Stimulated activated CD8-positive, alpha-beta memory T cell treated with anti-CD3 and anti-CD28 coated beads, Interleukin-15, amount 100 ng/mL, for 24 hours (primary cell): Measurements from ENCODE around the gene NSG2.

Experiments used
- DNase-seq: peaks from one replicate; pipeline ENCODE4 v3.0.0-alpha.2; 2020; ENCODE audit warnings: low read depth

The NSG2 gene

GRCh38 chr5:174151599-174152181 is 106.2 kb downstream of the NSG2 start:
- no peak for DNase-seq

- DNase-seq: no peak
Observed at GRCh38 chr5:174154559-174154958, 109.1 kb downstream of the NSG2 start.

- no peak for DNase-seq
Observed at GRCh38 chr5:174155281-174155680, 109.8 kb downstream of the NSG2 start.

GRCh38 chr5:174155706-174156105 is 110.2 kb downstream of the NSG2 start:
- DNase-seq: no peak

GRCh38 chr5:174157048-174157447 is 111.5 kb downstream of the NSG2 start:
- no peak for DNase-seq
